HG03342 (cell line): ENCODE measurements around the gene NLRP9.

Source experiments
- ATAC-seq: cut with Tn5 transposase; IDR thresholded peaks from one replicate; pipeline ENCODE4 v1.9.1; 2021; ENCODE audit warnings: mild to moderate bottlenecking, moderate library complexity; ENCODE audit not compliant: unreplicated experiment

The NLRP9 gene

GRCh38 chr19:55689411-55690108 is 48.6 kb downstream of the NLRP9 start:
- no peak for ATAC-seq

- no peak for ATAC-seq
Measured at GRCh38 chr19:55688422-55689218, 49.6 kb downstream of the NLRP9 start.

- no peak for ATAC-seq
Measured at GRCh38 chr19:55687281-55688201, 50.7 kb downstream of the NLRP9 start.

- ATAC-seq = no peak
Measured at GRCh38 chr19:55686311-55687050, 51.7 kb downstream of the NLRP9 start.

GRCh38 chr19:55685776-55686175 is 52.4 kb downstream of the NLRP9 start:
- ATAC-seq = no peak

- no peak for ATAC-seq
Measured at GRCh38 chr19:55684946-55685681, 53.1 kb downstream of the NLRP9 start.

GRCh38 chr19:55683449-55684261 is 54.5 kb downstream of the NLRP9 start:
- ATAC-seq = no peak

GRCh38 chr19:55681131-55682092 is 56.8 kb downstream of the NLRP9 start:
- no peak for ATAC-seq

GRCh38 chr19:55680339-55681130 is 57.7 kb downstream of the NLRP9 start:
- ATAC-seq = no peak

GRCh38 chr19:55679343-55680257 is 58.6 kb downstream of the NLRP9 start:
- ATAC-seq = no peak

- ATAC-seq = peak; percentile 65
Measured at GRCh38 chr19:55678121-55678671, 60.0 kb downstream of the NLRP9 start.

- no peak for ATAC-seq
Measured at GRCh38 chr19:55677572-55678028, 60.6 kb downstream of the NLRP9 start.

GRCh38 chr19:55676889-55677505 is 61.2 kb downstream of the NLRP9 start:
- no peak for ATAC-seq

GRCh38 chr19:55676383-55676782 is 61.8 kb downstream of the NLRP9 start:
- ATAC-seq = no peak

GRCh38 chr19:55675661-55676354 is 62.4 kb downstream of the NLRP9 start:
- ATAC-seq = no peak
